CMK (cell line): Measurements from ENCODE around the gene GRHL1.

Source experiments
- DNase-seq: peaks from one replicate; pipeline ENCODE4 v3.0.0-alpha.2; 2010; ENCODE audit warnings: low read depth

Gene GRHL1

GRCh38 chr2:10042301-10043161, 91.0 kb downstream of the GRHL1 start:
- peak; percentile 58 for DNase-seq

GRCh38 chr2:10043256-10043905, 91.9 kb downstream of the GRHL1 start, which contains the start of gene KLF11:
Gene KLF11, plus strand, starts transcription at chr2:10043550. Its CDS starts 167 bp downstream, at chr2:10043717.
- DNase-seq, result peak; percentile 87

GRCh38 chr2:10043906-10044601, 92.6 kb downstream of the GRHL1 start:
- DNase-seq, result peak; percentile 90

- no peak for DNase-seq
Observed at GRCh38 chr2:10045561-10046355, 94.3 kb downstream of the GRHL1 start.

GRCh38 chr2:10046931-10047330, 95.4 kb downstream of the GRHL1 start:
- no peak for DNase-seq

- DNase-seq, result no peak
Observed at GRCh38 chr2:10047616-10048500, 96.4 kb downstream of the GRHL1 start.

- DNase-seq, result no peak
Observed at GRCh38 chr2:10048501-10049171, 97.1 kb downstream of the GRHL1 start.
